Stimulated activated CD8-positive, alpha-beta memory T cell treated with anti-CD3 and anti-CD28 coated beads, Interleukin-4, amount 100 ng/mL, for 48 hours (primary cell): Measurements from ENCODE around the gene DET1.
"Not testable (repeated sequence)": the region's sequence is repeated elsewhere in the genome, so short reads cannot be mapped to it uniquely, and the experiment has no call there.

Experiments
- DNase-seq: peaks from one replicate; pipeline ENCODE4 v3.0.0-alpha.2; 2020

Gene DET1

DNA sequence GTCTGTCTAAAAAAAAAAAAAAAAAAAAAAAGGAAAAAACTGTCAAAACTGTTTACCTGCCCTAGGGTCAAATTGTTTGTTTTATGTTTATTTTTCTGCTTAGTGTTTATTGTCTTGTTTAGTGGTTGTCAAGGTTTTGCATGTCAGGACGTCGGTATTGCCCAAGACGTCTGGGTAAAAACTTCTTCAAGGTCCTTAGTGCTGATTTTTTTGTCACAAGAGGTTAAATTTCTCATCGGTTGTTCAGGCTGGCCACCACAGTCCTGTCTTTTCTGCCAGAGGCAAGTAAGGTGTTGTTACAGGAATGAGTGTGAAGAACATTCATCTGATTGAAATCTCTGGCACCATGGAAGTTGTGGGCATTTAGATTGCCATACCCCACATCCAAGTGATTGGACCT lies 7.0 kb downstream of the DET1 start:
- no peak for DNase-seq

GRCh38 chr15:88538972-88539371 lies 7.5 kb downstream of the DET1 start:
- no peak for DNase-seq

DNA sequence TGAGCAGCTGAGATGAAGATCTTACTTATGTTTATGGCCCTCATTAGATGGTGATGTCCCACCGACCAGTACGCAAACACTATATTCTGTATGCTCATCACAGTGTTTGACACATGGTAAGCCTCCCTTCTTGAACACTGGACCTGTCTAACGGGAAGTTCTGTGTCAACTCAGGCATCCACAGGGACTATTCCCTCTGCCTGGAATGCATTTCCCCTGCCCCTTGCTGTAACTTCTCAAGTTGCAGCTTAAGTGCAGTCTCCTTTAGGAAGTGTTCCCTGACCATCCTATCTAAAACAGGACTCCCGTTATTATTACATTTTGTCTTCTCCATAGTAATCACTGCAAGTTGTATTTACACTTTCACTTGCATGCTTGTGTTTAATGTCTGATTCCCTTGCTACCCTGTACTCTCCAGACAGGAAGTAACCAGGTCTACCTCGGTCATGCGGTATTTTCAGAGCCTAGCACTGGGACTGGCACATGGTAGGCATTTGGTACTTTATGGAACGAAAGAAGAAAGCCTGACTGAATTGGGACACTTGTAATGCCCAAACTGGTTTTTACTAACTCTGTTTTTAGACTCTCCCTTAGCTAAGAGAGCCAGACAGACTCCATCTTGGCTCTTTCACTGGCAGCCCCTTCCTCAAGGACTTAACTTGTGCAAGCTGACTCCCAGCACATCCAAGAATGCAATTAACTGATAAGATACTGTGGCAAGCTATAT lies 8.7 kb downstream of the DET1 start:
- no peak for DNase-seq

DNA sequence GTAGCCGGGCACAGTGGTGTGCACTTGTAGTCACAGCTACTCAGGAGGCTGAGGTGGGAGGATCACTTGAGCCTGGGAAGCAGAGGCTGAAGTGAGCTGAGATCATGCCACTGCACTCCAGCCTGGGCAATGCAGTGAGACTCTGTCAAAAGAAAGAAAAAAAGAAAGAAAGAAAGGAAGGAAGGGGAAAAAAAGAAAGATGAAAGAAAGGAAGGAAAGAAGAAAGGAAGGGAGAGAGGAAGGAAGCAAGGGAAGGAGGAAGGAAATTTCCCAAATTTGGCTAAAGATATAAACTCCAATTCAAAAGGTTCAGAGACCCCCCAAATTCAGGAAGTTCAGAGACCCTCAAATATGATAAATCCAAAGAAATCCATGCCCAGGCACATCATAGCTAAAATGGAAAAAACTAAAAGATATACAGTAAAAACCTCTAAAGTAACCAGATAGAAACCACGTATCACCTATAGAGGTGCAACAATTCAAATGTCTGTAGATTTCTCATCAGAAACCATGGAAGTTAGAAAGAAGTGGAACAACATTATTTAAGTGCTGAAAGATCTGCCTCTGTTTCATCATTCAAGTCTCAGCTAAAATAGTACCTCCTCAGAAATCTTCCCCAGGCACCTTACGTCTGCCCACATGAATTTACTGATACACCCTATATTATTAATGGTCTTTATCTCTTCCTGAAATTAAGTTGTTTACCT lies 10.7 kb downstream of the DET1 start:
- DNase-seq: no peak

DNA sequence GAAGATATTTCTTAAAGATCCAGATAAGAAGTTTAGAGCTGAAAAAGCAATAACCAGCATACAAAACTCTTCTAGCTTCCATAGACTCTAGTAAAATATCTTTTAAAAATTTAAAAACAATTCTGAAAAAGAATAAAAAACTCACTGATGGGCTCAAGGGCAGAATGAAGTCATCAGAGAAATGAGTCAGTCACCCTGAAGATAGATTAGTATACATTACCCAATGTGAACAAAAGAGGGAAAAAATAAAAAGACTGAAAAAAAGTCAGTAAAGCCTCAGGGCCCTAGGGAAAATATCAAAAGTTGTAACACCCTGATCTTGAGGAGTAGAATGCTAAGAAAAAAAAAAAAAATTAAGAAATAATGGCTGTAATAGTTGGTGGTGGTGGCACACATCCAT lies 11.4 kb downstream of the DET1 start:
- no peak for DNase-seq

DNA sequence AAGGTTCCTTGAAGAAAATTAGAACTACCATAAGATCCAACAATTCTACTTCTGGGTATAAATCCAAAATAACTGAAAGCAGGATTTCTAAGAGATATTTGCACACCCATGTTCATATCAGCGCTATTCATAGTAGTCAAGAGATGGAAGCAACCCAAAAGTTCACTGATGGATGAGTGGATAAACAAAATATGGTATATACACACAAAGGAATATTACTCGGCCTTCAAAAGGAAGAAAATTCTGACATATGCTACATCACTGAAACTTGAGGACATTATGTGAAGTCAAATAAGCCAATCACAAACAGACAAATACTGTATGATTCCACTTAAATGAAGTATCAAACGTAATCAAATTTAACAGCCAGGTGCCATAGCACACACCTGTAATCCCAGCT lies 13.1 kb downstream of the DET1 start:
- no peak for DNase-seq

GRCh38 chr15:88529021-88529630 lies 17.4 kb downstream of the DET1 start:
- DNase-seq: no peak

DNA sequence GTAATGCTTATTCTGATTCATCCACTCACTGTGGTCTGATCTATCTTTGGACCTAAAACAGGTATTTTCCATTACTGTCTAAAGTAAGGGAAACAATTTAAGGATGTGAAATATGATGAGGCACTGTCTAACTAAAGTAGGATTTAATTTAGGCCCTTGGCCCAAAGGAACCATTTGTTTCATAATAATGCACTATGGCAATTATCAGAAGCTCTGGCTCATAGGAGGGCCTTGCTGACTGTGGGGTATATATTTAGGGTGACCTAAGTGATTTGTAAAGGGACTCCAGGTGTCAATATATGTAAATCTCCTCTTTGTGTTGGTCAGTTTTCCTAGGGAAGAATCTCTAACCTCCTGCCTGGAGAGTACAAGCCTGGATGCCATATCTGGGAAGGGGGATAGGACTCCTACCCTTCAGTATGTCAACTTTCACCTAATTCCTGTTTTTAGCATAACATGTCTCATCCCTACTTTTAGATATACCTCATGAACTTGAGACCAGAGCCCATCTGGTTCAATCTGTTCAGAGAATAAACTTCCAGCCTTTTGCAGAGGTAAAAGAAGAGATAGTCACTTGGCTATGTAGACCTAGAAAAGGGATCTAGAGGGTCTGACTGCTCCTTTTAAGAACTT lies 20.1 kb downstream of the DET1 start:
- no peak for DNase-seq

DNA sequence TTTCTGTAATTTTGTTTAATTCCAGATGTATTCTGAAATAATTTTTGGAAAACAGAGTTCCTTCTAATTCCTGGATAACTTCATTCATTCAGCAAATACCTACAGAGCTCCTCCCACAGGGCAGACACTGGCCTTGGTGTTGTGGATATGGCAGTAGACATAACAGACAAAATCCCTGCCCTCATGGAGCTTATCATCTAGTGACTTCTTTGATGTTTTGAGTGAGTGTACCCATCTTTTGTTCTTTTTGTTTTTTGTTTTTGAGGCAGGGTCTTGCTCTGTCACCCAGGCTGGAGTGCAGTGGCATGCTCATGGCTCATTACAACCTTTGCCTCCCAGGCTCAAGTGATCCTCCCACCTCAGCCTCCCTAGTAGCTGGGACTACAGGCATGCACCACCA lies 21.1 kb downstream of the DET1 start:
- DNase-seq: no peak

DNA sequence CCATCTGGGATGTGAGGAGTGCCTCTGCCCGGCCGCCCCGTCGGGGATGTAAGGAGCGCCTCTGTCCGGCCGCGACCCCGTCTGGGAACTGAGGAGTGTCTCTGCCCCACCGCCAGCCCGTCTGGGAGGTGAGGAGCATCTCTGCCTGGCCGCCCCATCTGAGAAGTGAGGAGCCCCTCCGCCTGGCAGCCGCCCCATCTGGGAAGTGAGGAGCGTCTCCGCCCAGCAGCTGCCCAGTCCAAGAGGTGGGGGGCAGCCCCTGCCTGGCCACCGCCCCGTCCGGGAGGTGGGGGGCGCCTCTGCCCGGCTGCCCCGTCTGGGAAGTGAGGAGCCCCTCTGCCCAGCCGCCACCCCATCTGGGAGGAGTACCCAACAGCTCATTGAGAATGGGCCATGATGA lies 22.4 kb downstream of the DET1 start:
- DNase-seq: not testable (repeated sequence)

- no peak for DNase-seq
Observed at GRCh38 chr15:88518903-88519302, 27.6 kb downstream of the DET1 start.

DNA sequence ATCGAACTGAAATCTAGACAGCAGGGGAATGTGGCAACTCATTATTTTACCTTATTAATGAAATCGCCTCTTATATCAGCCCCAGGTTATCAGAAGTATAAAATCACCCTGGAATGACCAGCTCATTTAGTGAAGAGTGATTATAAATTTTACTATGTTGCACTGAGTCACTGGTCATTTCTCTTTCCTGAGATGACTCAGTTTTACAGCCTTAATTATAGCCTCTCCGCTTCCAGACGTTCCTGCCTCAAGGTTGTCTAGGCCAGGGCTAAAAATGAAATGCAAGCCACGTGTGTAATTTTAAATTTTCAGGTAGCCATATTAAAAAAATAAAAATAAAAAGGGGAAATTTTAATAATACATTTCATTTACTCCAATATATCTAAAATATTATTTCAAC lies 33.3 kb downstream of the DET1 start:
- no peak for DNase-seq

- no peak for DNase-seq
Observed at GRCh38 chr15:88512601-88513000, 33.9 kb downstream of the DET1 start.

GRCh38 chr15:88512078-88512477 lies 34.4 kb downstream of the DET1 start:
- DNase-seq: no peak

DNA sequence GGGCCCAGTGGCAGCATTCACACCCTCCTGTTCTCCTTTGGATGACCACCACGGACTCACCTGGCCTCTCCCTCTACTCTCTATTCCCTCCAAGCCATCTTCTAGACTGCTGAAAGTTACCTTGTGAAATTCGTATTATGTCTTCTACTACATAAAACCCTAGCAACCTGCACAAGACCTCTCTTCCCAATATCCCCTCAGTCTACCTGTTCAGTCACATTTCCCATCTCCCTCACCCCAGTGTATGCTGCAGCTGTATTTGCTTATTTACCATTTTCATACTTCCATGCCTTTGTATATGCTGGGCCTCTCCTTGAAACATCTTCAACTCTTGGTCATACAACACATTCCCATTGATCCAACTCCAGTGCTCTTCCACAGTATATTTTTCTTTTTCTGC lies 35.3 kb downstream of the DET1 start:
- DNase-seq: no peak

DNA sequence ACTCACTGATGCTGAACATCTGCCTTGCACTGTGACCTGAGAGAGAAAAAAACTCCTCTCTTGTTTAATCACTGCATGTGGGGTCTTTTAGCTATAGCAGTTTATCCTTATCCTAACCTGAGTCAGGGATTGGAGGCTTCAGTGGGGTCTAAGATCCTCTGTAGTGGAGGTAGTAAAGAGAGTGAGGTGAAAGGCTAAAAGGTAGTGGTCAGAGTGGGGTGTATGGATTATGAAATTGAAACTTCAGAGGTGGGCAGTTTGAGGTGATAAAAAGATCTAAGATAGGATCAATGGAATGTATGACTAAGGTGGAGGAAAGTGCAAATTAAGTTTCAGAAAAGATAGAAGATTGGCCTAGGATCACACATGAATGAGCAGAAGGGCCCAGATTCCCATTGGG lies 36.5 kb downstream of the DET1 start:
- DNase-seq: no peak

GRCh38 chr15:88509321-88509720 lies 37.2 kb downstream of the DET1 start:
- DNase-seq: no peak

- DNase-seq: no peak
Observed at GRCh38 chr15:88506628-88507027, 39.9 kb downstream of the DET1 start.

- DNase-seq: no peak
Observed at GRCh38 chr15:88505721-88506120, 40.8 kb downstream of the DET1 start.

DNA sequence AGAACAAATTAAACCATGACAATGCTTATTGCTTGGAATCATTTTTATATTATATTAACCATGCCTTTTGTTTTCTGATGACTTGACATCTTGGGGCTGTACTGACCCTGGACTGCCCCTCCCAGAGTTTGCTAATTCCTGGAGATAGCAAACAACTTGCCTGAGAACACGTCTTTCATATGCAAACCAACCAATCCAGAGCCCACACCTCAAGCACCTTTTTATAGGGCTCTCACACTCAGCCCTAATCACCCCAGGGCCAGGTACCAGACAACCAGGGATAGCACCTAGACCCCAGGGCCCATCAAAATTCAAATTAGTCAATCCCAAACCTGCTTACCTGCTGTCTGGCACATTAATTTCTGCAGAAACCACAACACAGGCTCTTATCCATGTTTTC lies 42.0 kb downstream of the DET1 start:
- DNase-seq: no peak

- no peak for DNase-seq
Observed at GRCh38 chr15:88498996-88499395, 47.5 kb downstream of the DET1 start.

DNA sequence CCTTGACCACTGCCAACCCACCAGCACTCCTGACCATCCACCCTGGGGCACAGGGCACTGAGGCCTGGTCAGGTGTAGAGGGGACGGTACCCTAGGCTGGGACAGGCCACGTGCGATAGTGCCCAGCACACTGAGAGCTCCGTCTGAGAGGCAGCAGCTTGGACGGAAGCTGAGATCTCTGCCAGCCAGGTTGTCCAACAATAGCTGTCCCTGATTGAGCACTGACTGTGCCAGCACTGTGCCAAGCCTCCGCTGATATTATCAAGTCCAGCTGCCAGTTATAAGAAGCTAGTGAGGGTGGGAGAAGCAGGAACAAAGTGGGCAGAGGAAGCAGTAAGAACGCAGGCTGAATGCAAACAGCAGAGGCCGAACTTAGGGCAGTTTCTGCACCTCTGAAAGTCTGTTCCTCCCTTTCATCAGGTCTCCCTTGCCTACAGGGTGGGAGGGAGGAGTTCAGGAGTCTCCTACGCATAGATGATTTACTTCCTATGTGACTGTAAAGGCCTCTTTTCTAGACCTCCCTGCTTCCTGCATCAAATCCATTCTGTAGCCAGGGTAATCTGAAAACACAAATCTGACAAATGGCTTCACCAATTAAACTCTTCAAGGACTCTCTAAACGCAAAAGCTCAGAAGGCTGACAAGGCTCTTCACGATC lies 49.2 kb downstream of the DET1 start:
- no peak for DNase-seq

DNA sequence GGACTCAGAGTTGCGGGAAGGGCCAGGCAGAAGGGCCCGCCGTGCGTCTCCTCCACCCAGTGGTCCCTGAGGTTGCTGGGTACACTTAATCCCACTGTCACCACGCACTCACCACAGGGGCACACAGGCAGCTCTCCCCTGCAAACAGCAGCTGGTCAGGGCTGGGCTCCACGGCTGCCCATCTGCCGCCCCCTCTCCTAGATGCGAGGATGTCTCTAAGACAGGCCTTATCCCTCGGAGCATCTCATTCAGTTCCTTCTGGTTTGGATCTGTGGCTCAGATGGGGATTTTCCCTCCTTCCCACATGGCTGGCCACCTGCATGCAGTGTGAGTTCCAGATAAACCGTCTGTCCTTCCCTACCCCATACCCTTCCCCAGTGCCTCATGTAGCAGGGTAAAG lies 52.6 kb downstream of the DET1 start:
- no peak for DNase-seq
